GM18517 (cell line): Measurements from ENCODE around the gene FSD1L.
"Not testable (repeated sequence)": the region's sequence is repeated elsewhere in the genome, so short reads cannot be mapped to it uniquely, and the experiment has no call there.

ENCODE experiments used
- ATAC-seq: cut with Tn5 transposase; IDR thresholded peaks from one replicate; pipeline ENCODE4 v1.9.1; 2021; ENCODE audit warnings: mild to moderate bottlenecking, moderate library complexity; ENCODE audit not compliant: unreplicated experiment

Gene FSD1L

GRCh38 chr9:105483618-105484017 lies 35.8 kb downstream of the FSD1L start:
- ATAC-seq, result no peak

GRCh38 chr9:105484226-105484625 lies 36.4 kb downstream of the FSD1L start:
- ATAC-seq, result no peak

DNA sequence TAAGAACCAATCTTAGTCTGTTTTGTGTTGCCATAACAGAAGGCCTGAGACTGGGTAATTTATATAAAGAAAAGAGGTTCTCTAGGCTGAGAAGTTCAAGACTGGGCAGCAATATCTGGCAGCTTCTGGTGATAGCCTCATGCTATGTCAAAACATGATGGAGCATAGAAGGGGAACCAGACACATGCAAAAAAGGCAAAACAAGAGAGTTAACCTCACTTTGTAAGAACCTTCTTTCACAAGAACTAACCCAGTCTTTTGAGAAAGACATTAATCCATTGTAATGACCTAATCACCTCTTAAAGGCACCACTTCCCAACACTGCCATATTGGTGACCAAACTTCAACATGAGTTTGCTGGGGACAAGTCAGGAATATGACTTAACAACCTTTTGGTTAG lies 37.3 kb downstream of the FSD1L start:
- no peak for ATAC-seq

- ATAC-seq, result no peak
These were observed 49.0 kb downstream of the FSD1L start for GRCh38 chr9:105496826-105497225.

- ATAC-seq, result no peak
These were observed 49.9 kb downstream of the FSD1L start for GRCh38 chr9:105497704-105498103.

- ATAC-seq, result peak; percentile 86
These were observed 52.4 kb downstream of the FSD1L start for GRCh38 chr9:105500108-105500766.

DNA sequence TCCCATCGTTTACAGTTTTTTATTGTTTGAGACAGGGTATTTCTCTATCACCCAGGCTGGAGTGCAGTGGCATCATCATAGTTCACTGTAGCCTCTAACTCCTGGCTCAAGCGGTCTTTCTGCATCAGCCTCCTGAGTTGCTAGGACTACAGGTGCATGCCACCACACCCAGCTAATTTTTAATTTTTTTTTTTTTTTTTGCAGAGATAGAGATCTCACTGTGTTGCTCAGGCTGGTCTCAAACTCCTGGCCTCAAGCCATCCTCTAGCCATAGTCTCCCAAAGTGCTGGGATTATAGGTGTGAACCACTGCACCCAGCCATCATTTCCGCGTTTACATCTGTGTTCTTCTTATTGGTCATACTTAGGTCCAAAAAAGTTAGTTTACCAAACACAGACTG lies 53.6 kb downstream of the FSD1L start:
- ATAC-seq, result no peak

- no peak for ATAC-seq
These were observed 54.4 kb downstream of the FSD1L start for GRCh38 chr9:105502276-105502675.

DNA sequence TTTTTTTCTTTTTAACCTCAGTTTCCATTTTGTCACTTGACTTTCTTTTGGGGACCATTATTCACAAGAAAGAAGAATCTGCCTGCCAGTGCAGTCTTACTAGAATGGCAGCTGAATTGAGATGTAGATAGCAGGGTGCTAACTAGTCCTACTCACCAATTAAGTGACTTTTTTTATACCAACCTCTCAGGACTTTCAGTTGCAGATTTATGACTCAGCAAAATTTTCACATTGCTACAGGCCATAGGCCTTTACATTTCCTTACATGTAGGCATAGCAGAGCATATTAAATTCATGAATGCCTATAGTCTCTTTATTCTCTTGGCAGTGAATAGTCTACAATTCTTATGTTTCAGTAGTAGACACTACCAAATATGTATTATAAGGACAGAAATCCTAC lies 56.0 kb downstream of the FSD1L start:
- ATAC-seq, result peak; percentile 42

- no peak for ATAC-seq
These were observed 59.4 kb downstream of the FSD1L start for GRCh38 chr9:105507096-105507790.

- ATAC-seq, result no peak
These were observed 60.7 kb downstream of the FSD1L start for GRCh38 chr9:105508530-105508929.

DNA sequence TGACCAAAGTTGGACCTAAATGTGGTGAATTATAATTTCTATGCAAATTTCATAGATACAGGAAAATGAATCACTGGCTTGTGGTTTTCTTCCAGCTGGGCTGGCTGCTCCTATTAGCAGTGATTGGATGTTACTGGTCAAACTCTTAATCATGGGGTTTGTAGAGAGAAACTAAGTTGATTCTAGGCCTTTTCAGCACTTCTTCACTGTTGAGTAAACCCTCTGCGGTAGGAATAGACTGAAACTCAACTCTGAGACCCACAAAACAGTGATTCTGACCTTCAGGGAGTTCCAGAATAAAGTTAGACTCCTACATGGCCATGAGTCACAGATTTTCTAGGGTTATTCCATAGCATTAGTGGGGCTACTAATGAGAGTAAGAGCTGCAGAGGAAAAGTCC lies 62.2 kb downstream of the FSD1L start:
- peak; percentile 76 for ATAC-seq

DNA sequence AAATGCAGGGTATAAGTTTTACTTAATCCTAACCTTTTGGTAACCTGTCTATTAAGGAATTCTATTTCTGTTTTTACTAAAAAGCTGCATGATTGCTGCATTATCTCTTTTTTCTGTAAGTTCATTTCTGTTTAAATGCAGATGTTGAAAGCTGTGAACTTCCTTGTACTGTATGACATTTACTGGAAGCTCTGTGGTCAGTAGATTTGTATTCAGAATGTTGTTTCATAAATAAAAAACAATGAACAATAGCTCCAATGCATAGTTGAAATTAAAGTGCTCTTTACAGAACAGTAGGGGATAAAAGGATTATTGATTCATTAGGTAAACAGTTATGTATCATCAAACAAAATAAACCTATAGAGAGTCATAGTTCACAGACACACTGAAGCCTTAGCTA lies 63.6 kb downstream of the FSD1L start:
- no peak for ATAC-seq

GRCh38 chr9:105515811-105516413 lies 68.1 kb downstream of the FSD1L start:
- ATAC-seq, result no peak

DNA sequence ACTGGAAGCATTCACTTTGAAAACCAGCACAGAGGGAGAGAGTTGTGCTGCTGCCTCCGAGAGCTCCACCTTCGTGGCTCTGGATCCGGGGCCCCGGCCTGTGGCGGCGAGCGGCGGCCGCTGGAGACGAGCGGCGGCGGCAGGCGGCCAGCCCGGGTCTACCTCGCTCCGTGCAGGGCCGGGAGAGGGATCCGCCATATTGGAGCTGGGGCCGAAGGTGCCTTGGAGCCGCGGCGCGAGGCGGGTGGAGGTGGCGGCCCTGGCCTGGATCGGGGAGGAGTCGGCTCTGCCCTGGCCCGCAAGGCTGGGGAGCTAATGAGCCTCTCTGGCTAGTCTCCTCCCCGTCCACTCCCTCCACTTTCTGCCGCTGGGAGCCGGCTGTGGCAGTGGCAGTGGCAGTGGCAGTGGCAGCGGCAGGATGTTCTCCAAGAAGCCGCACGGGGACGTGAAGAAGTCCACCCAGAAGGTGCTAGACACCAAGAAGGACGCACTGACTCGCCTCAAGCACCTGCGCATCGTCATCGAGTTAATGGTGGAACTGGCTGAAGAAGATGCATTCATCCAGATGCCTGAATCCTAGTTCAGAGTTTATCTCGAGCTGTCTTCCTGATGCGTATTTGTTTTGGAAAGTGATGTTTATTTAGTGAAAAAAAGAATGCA lies 72.0 kb downstream of the FSD1L start:
- not testable (repeated sequence) for ATAC-seq

DNA sequence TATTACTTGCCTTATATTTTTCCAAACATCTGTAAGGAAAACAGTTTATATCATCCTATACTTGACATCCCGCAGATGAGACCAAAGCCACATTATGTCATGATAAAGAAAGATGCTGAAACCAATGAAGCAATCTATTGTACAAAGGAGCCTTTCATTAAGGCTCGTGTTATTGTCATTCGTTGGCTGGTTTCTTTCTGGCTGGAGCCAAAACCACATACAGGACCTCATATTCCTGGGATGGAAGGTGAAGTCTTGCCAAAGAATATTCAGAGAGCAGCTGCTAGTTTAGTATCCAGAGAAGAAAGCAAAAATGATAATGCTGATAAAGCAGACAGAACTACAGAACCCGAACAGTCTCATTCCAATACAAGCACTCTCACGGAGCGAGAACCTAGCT lies 73.2 kb downstream of the FSD1L start:
- not testable (repeated sequence) for ATAC-seq

- peak; percentile 87 for ATAC-seq
These were observed 75.0 kb downstream of the FSD1L start for GRCh38 chr9:105522618-105523385.

GRCh38 chr9:105531530-105531929 lies 83.7 kb downstream of the FSD1L start:
- ATAC-seq, result no peak

DNA sequence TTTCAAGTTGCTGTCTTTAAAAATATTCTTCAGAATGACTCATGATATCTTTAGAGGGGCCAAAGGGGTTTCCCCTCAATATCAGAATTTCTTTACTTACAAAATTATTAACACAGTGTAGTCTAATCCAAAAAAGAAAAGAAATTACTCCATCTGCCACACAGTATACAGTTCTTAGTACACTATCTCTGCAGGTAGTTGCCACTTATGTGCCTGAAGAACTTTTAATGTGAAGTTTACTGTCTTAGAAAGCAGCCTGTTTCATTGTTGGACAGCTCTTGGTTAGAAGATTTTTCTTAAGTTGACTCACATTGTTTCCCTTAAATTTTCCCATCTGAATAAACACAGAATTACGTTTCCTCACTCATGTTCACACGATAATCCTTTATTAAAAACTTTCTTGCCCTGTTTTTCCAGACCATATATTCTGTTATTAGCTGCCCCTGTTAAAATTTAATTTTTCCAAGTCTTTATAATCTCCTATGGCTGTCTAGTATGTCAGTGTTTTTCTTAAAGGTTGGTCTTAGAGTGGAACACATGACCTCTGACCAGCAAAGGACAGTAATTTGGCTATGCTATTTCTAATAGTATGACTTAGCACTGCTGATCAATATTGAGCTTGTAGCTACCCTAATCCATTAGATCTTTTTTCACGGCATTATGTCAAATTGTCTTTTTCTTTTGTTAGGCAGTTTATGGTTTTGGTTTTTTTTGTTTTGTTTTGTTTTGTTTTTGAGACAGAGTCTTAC lies 88.3 kb downstream of the FSD1L start:
- ATAC-seq, result peak; percentile 69

GRCh38 chr9:105539452-105539851 lies 91.6 kb downstream of the FSD1L start:
- ATAC-seq, result no peak
